Uterus (tissue), 4 donors: ENCODE measurements around the gene MEGF10. TPM values are rescaled to one million over a fixed set of nuclear protein-coding genes. Genes with fewer than 3 reads are reported as not detected.

Source experiments
- DNase-seq, 2 donors: peaks; one replicate each; pipeline ENCODE4 v3.0.0-alpha.2; 2019 to 2020
- H3K27ac ChIP-seq, 2 donors: fragments of 200-600 bp; sonication (generic); 1 replicate in 1 of 2; 2 replicates in 1 of 2; pipeline ENCODE4 v1.5.1; 2016 to 2018
- H3K27me3 ChIP-seq, 2 donors: fragments of 200-600 bp; sonication (generic); one replicate each; pipeline ENCODE4 v1.5.1; 2018 to 2019; ENCODE audit warnings: control low read depth in 1 of 2
- H3K36me3 ChIP-seq, 2 donors: fragments of 200-600 bp; sonication (generic); one replicate each; pipeline ENCODE4 v1.5.1; 2019; ENCODE audit warnings: control low read depth in 1 of 2
- H3K4me1 ChIP-seq, 2 donors: fragments of 200-600 bp; sonication (generic); one replicate each; pipeline ENCODE4 v1.5.1; 2018 to 2019; ENCODE audit warnings: control low read depth in 1 of 2
- H3K4me3 ChIP-seq, 2 donors: fragments of 200-600 bp; sonication (generic); 1 replicate in 1 of 2; 2 replicates in 1 of 2; pipeline ENCODE4 v1.5.1; 2018 to 2019; ENCODE audit warnings: mild to moderate bottlenecking in 1 of 2
- H3K9me3 ChIP-seq, 2 donors: fragments of 200-600 bp; sonication (generic); one replicate each; pipeline ENCODE4 v1.5.1; 2019; ENCODE audit warnings: control low read depth in 1 of 2
- CTCF ChIP-seq, 4 experiments: fragments of 200-600 bp in 2 of 4; fragments of 450-650 bp in 2 of 4; sonication (generic) in 2 of 4; IDR thresholded peaks; one replicate each; pipeline ENCODE4 v1.5.1; 2016 to 2019; ENCODE audit warnings: antibody characterized with exemption in 4 of 4, mild to moderate bottlenecking in 2 of 4, moderate library complexity in 1 of 4
- POLR2A ChIP-seq, 2 donors: fragments of 450-650 bp; IDR thresholded peaks; one replicate each; pipeline ENCODE4 v1.6.1; 2016; ENCODE audit warnings: antibody characterized with exemption in 2 of 2, mild to moderate bottlenecking in 1 of 2, moderate library complexity in 1 of 2
- intact Hi-C: fragments of 100-400 bp; cut with DNase I; formaldehyde crosslinking; loops from one replicate; pipeline ENCODE4 v1.15.1; 2023; ENCODE audit warnings: low total_unique reads
- total RNA-seq, 4 donors: library from RNA; depleted of rRNA in 3 of 4; stranded (reverse); fragments of >200 nt in 3 of 4; gene quantifications; one replicate each; pipeline versions ENCODE4 v1.1.0 to v1.2.4, GENCODE V29; 2014 to 2023
- donor health status: DM: yes; HTN: yes; CAD: no.

MEGF10 gene
- total RNA-seq, 4 donors from 2014 or later, result 0.26 to 3.5 (median 1.6) TPM; not detected in 1

GRCh38 chr5:127337876-127338275 is 47.3 kb downstream of the MEGF10 start:
- Histone ChIP-seq H3K27me3 (no peaks in the 10 kb centered on the region), H3K9me3 (no peaks in the 10 kb centered on the region), H3K27ac (no peak overlapping the region), H3K4me3 (no peak overlapping the region), H3K4me1 (no peaks in the 10 kb centered on the region), H3K36me3 (no peaks in the 10 kb centered on the region)
- DNase-seq, result no peak
- TF ChIP-seq CTCF (IDR thresholded peaks at IDR 0.05), result no peak
- TF ChIP-seq POLR2A (IDR thresholded peaks at IDR 0.05), result no peak
- intact Hi-C loops, result no loop called here

- TF ChIP-seq POLR2A (IDR thresholded peaks at IDR 0.05), result no peak
- no peaks in the 10 kb centered on the region for H3K27me3 ChIP-seq
- H3K36me3 ChIP-seq, result no peaks in the 10 kb centered on the region
- DNase-seq, result no peak
- H3K9me3 ChIP-seq, result no peaks in the 10 kb centered on the region
- intact Hi-C loops, result no loop called here
- H3K4me3 ChIP-seq, result no peak overlapping the region
- no peak overlapping the region for H3K27ac ChIP-seq
- no peaks in the 10 kb centered on the region for H3K4me1 ChIP-seq
Measured at GRCh38 chr5:127338501-127338900, 47.9 kb downstream of the MEGF10 start.

- Histone ChIP-seq H3K36me3 (no peaks in the 10 kb centered on the region), H3K27ac (no peak overlapping the region), H3K4me3 (no peak overlapping the region), H3K4me1 (no peaks in the 10 kb centered on the region), H3K9me3 (no peaks in the 10 kb centered on the region), H3K27me3 (no peaks in the 10 kb centered on the region)
- intact Hi-C loops, result no loop called here
- DNase-seq, result no peak
- TF ChIP-seq CTCF (IDR thresholded peaks at IDR 0.05) (no peak), POLR2A (IDR thresholded peaks at IDR 0.05) (no peak)
Measured at GRCh38 chr5:127340606-127341005, 50.0 kb downstream of the MEGF10 start.

GRCh38 chr5:127342364-127342763 is 51.8 kb downstream of the MEGF10 start:
- Histone ChIP-seq H3K36me3 (no peaks in the 10 kb centered on the region), H3K4me3 (no peak overlapping the region)
- intact Hi-C loops, result no loop called here

GRCh38 chr5:127343313-127343712 is 52.7 kb downstream of the MEGF10 start:
- H3K4me3 ChIP-seq, result no peak overlapping the region
- no peak overlapping the region for H3K27ac ChIP-seq
- no peak for DNase-seq
- no peaks in the 10 kb centered on the region for H3K36me3 ChIP-seq
- no peaks in the 10 kb centered on the region for H3K9me3 ChIP-seq
- intact Hi-C loops, result no loop called here
- H3K4me1 ChIP-seq, result no peaks in the 10 kb centered on the region
- TF ChIP-seq POLR2A (IDR thresholded peaks at IDR 0.05) (no peak), CTCF (IDR thresholded peaks at IDR 0.05) (no peak)
- H3K27me3 ChIP-seq, result no peaks in the 10 kb centered on the region

More at GRCh38 chr5:127342364-127342763, 51.8 kb downstream of the MEGF10 start:
- H3K27me3 ChIP-seq, result no peaks in the 10 kb centered on the region
- H3K4me1 ChIP-seq, result no peaks in the 10 kb centered on the region
- H3K9me3 ChIP-seq, result no peaks in the 10 kb centered on the region
- DNase-seq, result no peak
- TF ChIP-seq CTCF (IDR thresholded peaks at IDR 0.05) (no peak), POLR2A (IDR thresholded peaks at IDR 0.05) (no peak)
- no peak overlapping the region for H3K27ac ChIP-seq

GRCh38 chr5:127343866-127344265 is 53.3 kb downstream of the MEGF10 start:
- no peak overlapping the region for H3K27ac ChIP-seq
- no peak for DNase-seq
- H3K4me3 ChIP-seq, result no peak overlapping the region
- intact Hi-C loops, result no loop called here
- no peaks in the 10 kb centered on the region for H3K4me1 ChIP-seq
- no peaks in the 10 kb centered on the region for H3K27me3 ChIP-seq
- H3K36me3 ChIP-seq, result no peaks in the 10 kb centered on the region
- no peaks in the 10 kb centered on the region for H3K9me3 ChIP-seq
- TF ChIP-seq CTCF (IDR thresholded peaks at IDR 0.05), result no peak
- TF ChIP-seq POLR2A (IDR thresholded peaks at IDR 0.05), result no peak
